HG03432 (cell line): ENCODE data around the gene ATP1A4.
"Not testable (repeated sequence)": the region's sequence is repeated elsewhere in the genome, so short reads cannot be mapped to it uniquely, and the experiment has no call there.

Source experiments
- ATAC-seq: cut with Tn5 transposase; IDR thresholded peaks from one replicate; pipeline ENCODE4 v1.9.1; 2021; ENCODE audit warnings: mild to moderate bottlenecking, moderate library complexity; ENCODE audit not compliant: unreplicated experiment

ATP1A4 gene

DNA sequence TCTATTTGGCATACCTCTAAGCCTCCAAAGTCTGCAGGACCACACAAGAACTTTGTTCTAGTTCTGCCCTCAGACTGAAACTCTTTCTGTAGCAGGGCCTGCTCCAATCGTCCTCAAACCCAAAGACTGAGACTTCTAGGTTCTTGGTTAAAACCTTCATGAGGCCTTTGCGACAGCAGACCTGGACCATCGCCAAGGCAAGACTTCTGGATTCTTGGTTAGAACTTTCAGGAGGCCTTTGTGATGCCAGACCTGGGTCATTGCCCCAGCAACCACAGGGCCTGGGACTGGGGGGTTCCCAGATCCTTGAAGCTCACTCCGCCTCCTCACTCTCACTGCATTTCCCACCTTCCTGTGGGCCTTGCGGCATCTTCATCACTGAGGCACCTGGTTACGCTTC, at the start of gene ATP1A4:
Gene ATP1A4 (plus strand): TSS at position 301 of the 400 bp plus-strand sequence. CDS start 438 bp downstream, outside the sequence.
- no peak for ATAC-seq

DNA sequence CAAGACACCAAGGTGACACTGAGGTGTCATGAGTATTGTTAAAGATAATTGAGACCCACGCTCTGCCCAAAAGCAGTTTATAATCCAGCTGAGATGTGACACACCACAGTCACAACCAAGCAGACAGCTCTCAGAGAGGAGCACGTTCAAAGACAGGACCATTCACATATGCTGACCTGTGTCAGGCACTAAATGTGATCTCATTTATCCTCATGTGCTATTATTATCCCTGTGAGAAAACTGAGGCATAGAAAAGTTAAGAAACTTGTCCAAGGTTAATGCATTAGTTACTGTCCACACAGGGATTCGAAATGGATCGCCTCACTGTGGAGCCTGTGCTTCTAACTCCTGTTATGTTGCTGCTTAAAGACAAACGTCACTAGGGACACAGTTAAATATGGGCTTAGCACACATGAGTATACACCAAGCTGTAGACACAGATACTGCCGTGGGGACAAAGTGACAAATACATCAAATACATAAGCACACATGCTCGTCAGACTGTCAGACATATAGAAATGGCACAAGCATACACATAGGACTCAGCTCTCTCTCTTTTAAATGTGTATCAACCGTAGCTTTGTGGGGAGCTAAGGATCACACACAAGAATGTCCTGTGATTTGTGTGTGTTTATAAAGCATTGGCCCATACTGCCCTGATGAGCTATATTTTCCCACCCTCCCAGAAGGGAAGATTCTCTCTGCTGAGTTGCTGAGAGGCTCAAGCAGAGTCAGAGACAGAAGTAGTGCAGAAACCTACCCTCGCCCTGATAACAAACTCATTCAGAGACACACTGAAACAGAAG, 49.5 kb upstream of the ATP1A4 start:
- no peak for ATAC-seq

DNA sequence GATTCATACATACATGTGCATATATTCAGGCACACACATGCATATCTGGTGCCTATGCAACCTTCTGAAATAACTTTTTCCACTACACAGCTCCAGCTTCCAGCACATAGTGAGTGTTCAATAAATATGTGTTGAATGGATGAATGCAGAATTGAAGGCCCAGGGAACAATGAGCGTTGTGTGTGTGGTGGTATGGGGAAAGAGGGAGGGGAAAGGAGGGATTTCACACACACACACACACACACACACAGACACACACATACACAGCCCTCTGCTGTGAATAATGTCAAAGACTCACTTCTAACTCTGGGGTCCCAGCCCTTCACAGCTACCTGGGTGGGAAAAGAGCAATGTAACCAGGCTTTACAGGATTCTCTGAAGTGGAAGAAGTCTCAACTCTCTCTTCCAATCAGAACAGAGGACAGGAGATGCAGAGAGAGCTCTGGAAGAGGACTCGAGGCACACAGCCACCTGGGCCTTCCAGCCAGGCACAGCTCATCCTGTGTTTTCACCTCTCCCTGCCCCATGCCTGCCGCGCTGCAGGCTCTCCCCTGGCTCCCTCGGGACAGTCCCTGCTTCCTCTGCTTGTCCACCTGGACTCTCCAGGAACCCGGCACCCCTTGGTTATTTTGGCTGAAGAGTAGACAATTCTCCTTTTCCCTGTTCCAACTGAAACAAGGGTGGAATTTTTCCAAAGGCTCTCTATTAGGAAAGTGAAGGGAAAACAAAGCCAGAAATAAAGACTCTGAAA, 47.6 kb upstream of the ATP1A4 start:
- ATAC-seq: no peak

DNA sequence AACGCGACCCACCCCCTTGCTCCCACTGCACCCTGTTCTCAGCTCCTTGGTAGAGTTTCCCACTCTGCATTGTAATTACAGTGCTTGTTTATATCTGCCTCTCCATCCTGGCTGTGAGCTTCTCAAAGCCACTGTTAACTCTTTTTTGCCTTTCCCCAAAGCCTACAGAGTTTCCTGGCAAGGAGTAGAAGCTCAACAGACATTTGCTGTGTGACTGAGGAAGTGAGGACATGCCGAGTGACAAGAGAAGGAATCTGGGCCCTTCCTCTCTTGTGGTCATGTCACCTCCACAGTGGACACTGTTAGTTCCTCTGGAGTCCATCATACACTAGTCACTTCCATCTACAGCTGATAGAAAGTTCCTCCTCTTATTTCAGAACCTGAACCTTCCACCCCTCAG, 46.9 kb upstream of the ATP1A4 start:
- ATAC-seq: no peak

DNA sequence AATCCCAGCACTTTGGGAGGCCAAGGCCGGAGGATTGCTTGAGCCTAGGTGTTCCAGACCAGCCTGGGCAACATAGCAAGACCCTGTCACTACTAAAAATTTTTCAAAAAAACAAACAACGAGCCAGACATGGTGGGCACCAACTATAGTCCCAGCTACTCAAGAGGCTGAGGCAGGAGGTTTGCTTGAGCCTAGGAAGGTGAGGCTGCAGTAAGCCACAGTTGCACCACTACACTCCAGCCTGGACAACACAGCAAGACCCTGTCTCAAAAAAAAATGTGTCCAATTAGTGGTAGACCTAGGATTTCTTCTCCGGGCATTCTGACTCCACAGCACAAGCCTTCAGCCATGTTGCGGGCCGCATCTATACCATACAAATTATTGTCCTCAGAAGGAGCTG, 46.2 kb upstream of the ATP1A4 start:
- ATAC-seq: no peak

DNA sequence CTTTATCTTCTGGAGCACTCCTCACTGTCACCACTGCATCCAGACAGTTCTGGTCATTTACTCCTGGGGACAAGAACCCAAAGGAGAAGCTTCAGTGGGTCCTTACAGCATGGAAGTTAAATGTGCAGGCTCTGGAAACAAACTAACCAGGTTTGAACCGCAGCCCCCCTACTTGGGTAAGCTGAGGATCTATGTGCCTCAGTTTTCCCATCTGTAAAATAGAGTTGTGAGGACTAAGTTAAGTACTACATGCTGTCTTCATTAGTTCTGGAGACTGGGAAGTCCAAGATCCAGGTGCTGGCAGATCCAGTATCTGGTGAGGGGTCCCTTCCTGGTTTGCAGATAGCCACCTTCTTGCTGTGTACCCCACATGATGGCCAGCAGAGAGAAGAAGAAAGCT, 43.9 kb upstream of the ATP1A4 start:
- no peak for ATAC-seq

DNA sequence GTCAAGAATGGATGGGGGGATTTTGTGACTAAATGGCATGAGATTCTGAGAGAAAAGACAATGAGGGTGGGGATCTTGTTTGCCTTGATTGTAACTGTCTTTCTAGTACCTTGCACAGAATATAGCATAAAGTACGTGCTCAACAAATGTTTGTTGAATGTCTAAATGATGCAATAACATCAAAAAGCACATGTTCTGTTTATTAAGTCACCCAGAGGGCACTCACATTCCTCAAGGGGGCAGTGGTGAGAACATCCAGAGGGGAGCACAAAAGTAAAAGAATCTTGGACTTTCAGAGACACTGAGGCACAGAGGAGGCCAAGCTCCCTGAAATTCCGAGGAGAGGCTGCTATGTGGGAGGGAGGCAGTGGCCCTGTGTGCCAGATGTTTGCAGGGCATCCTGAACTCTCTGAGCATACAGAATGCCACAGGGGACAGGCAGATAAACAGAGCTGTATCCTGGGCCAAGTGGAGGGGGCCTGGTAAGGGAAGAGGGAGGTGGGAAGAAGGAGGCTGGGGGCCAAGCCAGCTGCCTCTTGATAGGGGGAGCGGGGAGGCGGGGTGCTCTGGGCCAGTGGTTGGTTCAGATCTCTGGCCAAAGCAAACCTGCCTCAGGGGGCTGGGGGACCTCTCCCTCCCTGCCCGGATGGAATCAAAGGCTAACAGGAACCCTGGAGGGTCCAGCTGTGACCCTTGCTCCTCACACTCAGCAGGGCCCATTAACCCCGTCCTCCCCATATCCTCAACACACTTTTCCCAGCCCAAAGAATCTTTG, 42.3 kb upstream of the ATP1A4 start:
- ATAC-seq: no peak

DNA sequence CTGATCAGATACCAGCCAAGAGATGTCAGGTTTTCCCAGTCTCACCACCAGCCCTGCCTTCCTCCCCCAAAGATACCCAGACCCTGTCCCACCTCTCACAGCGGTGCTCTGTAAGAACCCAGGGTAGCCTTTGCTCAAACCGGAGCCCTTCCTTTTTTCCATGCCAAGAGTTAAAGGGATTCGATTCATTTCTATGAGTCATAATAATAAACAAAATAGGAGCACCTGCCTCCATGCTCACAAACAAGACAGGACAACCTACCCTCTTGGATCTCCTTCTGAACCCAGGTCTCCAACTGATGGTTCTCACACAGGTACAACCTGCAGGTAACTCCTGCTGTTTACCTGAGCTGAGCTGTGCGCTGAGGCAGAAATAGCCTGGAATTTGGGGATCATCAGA, 41.7 kb upstream of the ATP1A4 start:
- ATAC-seq: no peak

DNA sequence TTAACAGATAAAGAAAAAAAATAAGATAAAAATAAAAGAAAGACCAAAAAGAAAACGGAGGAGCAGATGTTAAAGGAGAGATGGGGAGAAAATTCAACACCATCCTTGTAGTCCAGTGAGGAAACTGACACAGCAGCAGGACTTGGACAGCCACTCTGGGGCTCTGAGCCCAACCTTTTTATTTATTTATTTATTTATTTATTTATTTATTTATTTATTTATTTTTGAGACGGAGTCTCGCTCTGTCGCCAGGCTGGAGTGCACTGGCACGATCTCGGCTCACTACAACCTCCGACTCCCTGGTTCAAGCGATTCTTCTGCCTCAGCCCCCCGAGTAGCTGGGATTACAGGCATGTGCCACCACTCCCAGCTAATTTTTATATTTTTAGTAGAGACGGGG, 39.9 kb upstream of the ATP1A4 start:
- not testable (repeated sequence) for ATAC-seq

DNA sequence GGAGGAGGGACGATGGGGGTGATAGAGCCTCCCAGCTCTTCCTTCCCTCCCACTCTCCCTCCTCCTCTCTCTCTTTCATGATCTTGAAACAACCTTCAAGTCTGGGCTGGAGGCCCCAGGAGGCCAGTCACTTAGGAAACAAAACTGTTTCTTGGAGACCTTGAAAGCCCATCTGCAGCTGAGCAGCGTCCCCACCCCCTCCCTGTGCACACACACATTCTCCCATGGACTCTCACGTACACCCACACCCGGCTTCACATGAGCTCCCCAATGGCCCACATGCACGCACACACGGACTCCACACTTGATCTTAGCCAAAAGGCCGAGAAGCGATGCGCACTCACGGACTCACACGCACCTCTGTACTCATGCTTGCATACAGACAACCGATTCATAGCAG, 39.0 kb upstream of the ATP1A4 start:
- ATAC-seq: no peak

DNA sequence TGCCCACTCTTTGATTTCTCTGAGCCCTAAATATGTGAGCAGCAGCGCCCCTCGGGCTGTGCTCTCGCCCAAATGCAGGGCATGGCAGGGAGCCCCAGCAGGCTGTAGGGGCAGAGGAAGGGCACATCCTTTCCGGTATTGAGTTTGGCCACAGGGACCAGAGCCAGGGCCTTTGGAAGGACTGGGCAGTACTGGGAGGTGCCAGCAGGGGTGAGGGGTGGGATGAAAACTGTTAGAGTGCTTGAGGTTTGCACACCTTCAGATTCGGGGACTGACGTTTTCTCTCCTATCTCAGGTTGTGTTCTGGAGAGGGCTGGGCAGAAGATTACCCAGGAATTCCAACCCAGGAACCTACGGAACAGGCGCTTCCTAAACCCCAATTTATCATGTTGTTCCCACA, 38.0 kb upstream of the ATP1A4 start:
- ATAC-seq: no peak

DNA sequence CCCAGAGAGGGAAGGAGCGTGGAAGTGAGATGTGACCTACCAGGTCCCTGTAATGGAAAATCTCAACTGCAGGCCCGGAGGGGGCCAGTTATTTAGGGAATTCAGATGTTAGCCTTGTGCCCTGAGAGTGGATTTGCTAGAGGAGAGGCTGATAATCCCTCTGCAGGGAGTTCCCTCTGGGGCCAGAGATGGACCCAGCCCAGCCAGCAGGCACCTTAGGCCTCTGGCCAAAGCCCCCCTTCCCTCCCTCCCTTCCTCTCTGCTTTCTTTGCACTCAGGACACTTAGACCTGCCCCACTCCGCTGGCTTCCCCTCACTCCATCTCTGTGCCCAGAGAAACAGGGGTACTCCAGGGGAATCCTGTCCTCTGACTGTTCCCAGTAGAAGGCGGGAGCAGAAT, 37.3 kb upstream of the ATP1A4 start:
- ATAC-seq: no peak

DNA sequence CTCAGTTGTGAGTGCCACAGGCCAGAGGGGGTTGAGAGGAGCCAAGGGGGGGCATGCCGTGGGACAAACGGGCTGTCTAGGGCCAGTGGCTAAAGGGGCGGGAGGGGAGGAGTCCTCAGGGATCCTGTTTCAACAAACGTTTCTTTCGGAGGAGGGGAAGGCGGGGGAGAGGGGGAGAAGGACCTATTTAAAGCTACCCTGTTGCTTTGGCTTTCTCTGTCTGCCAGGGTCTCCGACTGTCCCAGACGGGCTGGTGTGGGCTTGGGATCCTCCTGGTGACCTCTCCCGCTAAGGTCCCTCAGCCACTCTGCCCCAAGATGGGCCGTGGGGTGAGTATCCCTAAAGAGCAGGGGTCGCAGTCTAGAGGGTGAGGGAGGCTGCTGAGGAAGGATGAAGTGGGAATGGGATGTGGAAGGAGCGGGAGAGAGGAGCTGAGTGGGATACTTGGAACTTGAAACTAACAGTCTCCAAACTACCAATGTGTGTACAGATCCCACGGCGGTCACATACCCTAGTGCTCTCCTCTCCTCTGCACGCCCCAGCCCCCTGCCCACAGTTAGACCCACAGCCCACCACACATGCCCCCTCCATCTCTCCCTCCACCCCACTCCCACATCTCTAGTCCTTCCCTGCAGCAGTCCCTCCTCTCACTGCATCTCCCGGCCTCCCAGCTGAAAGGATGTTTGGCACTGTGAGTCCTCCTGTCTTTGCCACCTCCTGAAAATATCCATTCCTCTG, 35.7 kb upstream of the ATP1A4 start, which contains the start of gene ATP1A2:
Gene ATP1A2 (plus strand): TSS at position 215 of the 738 bp plus-strand sequence. CDS start 103 bp downstream, at position 318.
- no peak for ATAC-seq

DNA sequence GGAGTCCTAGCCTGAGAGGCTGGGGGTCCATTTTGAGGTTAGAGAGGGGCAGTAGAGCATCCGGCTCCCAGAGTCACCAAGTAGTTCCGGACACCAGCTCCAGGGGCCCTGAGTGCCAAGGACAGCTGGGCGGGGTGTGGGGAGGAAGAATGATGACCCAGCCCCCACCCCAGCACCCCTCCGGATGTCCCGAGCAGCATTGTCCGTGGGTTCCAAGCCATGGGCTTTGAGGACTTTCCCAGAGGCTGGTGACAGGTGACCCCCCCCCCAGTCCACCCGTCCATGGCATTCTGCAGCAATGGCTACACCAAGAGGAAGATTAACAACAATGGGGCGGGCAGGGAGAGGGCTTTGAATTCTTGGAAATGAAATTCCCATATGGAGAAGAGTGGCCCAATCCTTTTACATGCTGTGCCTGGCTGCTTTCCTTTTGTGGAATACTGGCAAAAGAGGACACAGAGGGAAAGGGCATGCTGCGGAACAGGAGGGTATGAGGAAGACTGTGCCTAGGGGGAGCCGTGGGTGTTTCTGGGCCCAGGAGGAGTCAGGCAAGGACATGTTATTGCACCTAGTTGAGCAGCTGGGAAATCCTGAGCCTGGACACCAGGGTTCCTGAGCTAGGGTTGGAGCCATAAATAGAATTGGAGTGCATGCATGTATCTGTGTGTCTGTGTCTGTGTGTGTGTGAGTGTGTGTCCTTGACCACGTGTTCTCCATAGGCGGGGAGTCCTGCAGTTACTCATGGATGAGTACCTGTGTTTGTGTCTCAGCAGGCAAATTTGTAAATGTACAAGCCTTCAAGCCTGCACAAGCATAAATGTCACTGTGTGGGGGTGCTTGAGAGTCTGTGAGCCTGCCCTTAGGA, 34.9 kb upstream of the ATP1A4 start:
- ATAC-seq: no peak

DNA sequence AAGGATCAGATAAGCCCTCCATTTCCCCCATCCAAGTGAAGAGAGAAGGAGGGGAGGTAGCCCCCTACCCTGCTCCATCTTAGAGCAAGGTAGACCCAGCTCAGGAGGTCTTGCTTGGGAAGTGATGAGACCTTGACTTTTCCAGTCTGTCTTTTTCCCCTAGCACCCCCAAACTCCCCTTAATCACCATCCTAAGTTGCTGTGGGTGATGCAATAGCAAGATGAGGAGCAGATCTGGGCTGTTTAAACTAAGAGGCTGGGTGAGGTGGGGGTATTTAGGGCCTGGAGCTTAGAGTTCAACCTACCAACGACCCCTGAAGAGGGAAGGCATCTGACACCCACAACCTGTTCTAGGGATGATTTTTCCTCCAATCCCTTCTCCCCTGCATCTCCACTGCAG, 34.1 kb upstream of the ATP1A4 start:
- no peak for ATAC-seq

DNA sequence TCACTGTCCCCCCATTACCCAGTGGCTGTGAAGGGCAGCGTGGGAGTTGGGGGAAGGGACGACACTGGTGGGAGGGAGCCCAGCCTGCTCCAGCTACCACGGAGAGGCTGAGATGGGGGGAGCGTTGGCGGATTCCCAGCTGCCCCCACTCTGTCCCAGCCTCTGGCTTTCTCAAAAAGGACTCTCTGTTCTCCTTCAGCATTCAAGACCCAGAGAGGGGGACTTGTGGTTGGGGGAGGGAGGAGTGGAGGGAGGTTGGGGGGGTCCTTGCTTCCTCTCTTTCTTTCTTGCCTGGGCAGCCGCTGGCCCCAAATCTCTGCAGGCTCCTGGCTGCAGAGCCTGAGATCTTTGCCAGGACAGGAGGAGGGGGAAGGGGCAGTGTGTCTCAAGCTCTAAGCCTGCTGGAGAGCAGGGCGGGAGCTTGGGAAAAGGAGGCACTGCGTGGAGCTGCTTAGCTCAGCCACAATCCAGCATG, 33.7 kb upstream of the ATP1A4 start:
- ATAC-seq: no peak

DNA sequence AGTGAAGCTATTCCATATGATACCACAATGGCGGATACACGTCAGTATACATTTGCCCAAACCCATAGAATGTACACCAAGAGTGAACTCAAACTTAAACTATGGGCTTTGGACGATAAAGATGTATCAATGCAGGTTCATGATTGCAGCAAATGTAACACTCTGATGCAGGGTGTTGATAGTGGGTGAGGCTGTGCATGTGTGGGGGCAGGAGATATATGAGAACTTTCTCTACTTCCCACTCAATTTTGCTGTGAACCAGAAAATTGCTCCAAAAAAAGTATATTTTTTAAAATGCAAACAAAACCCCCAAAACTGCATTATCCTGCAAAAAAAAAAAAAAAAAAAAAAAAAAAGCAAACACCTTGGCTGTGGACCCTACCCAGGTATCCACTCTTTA, 32.5 kb upstream of the ATP1A4 start:
- ATAC-seq: no peak

DNA sequence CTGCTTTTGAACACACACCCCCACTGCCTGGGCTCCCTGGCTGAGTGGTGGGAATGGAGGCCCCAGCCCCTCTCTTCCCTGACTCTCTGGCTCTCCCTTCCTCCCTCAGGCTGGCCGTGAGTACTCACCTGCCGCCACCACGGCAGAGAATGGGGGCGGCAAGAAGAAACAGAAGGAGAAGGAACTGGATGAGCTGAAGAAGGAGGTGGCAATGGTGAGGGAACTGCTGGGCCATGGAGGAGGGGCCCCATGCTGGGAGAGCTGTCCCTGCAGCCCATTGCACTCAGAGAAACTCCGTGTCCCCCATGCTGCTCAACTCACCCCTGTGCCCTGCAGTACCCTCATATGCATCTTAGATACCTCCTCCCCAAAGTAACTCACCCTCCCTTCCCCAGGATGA, 30.6 kb upstream of the ATP1A4 start:
- ATAC-seq: no peak

DNA sequence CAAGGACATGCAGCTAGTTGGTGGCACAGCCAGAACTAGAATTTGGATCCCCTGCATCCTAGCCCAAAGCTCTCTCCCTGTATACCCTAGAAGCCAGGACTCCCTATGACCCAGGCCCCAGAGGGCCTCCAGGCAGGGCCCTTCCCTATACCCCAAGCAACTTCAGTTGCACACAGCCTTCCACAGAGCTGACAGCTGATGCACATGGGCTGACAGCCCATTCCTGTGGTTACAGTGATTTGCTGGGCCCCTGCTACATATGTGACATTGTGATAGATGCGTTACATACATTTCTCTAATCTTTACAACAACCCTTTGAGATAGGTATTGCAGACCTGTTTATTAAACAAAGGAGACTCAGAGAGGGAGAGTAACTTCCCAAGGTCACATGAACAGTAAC, 30.0 kb upstream of the ATP1A4 start:
- ATAC-seq: no peak
